Hepatocyte (in vitro differentiated cells): ENCODE measurements around the gene ZNF628.

Source experiments
- CTCF ChIP-seq: fragments of 200-600 bp; sonication (generic); IDR thresholded peaks from 2 replicates; pipeline ENCODE4 v1.5.1; 2016; ENCODE audit warnings: antibody characterized with exemption, mild to moderate bottlenecking; ENCODE audit not compliant: poor library complexity
- EZH2 ChIP-seq: fragments of 200-600 bp; sonication (generic); IDR thresholded peaks from 2 replicates; pipeline ENCODE4 v1.6.1; 2016; ENCODE audit warnings: antibody characterized with exemption, mild to moderate bottlenecking, borderline replicate concordance

- no peak for TF ChIP-seq EZH2
- TF ChIP-seq CTCF, result no peak
Measured at GRCh38 chr19:55498246-55498840, 21.9 kb downstream of the ZNF628 start.
